HG03060 (cell line): ENCODE results near the gene MEIS2.

Source experiments
- ATAC-seq: cut with Tn5 transposase; IDR thresholded peaks from one replicate; pipeline ENCODE4 v1.9.1; 2021; ENCODE audit warnings: low read depth, moderate number of reproducible peaks; ENCODE audit not compliant: unreplicated experiment

Gene MEIS2

GRCh38 chr15:37112971-37113670 is 12.8 kb upstream of the MEIS2 start:
- no peak for ATAC-seq

- no peak for ATAC-seq
Observed at GRCh38 chr15:37112171-37112570, 11.8 kb upstream of the MEIS2 start.

GRCh38 chr15:37111427-37111717 is 11.0 kb upstream of the MEIS2 start:
- ATAC-seq = no peak

- no peak for ATAC-seq
Observed at GRCh38 chr15:37109872-37110572, 9.7 kb upstream of the MEIS2 start.

- ATAC-seq = no peak
Observed at GRCh38 chr15:37109168-37109871, 9.0 kb upstream of the MEIS2 start.

- no peak for ATAC-seq
Observed at GRCh38 chr15:37108381-37109167, 8.2 kb upstream of the MEIS2 start.

- no peak for ATAC-seq
Observed at GRCh38 chr15:37107744-37108380, 7.5 kb upstream of the MEIS2 start.

- ATAC-seq = no peak
Observed at GRCh38 chr15:37107071-37107743, 6.9 kb upstream of the MEIS2 start.

GRCh38 chr15:37106490-37107001 is 6.2 kb upstream of the MEIS2 start:
- ATAC-seq = no peak

- no peak for ATAC-seq
Observed at GRCh38 chr15:37105889-37106288, 5.5 kb upstream of the MEIS2 start.

GRCh38 chr15:37105029-37105428 is 4.7 kb upstream of the MEIS2 start:
- ATAC-seq = no peak

GRCh38 chr15:37104424-37104981 is 4.2 kb upstream of the MEIS2 start:
- no peak for ATAC-seq

- no peak for ATAC-seq
Observed at GRCh38 chr15:37103475-37104423, 3.4 kb upstream of the MEIS2 start.

- ATAC-seq = no peak
Observed at GRCh38 chr15:37103163-37103435, 2.8 kb upstream of the MEIS2 start.

GRCh38 chr15:37102305-37103162 is 2.2 kb upstream of the MEIS2 start:
- no peak for ATAC-seq

GRCh38 chr15:37101980-37102304 is 1.6 kb upstream of the MEIS2 start:
- ATAC-seq = no peak

GRCh38 chr15:37100966-37101215 is 542 bp upstream of the MEIS2 start:
- no peak for ATAC-seq
